SU-DHL-6 (cell line): Measurements from ENCODE around the gene PRPS1.

ENCODE experiments used
- H2AFZ ChIP-seq: fragments of 200-600 bp; sonication (generic); 2 replicates; pipeline ENCODE4 v1.6.1; 2014; ENCODE audit warnings: low read depth, mild to moderate bottlenecking, moderate library complexity, mixed read lengths, antibody characterized with exemption, low read length; ENCODE audit not compliant: severe bottlenecking
- H3F3A ChIP-seq: fragments of 200-600 bp; shearing (Covaris generic); 2 replicates; pipeline ENCODE4 v1.6.0; 2016; ENCODE audit warnings: antibody characterized with exemption, mild to moderate bottlenecking; ENCODE audit not compliant: insufficient read depth
- H3K27ac ChIP-seq: fragments of 200-600 bp; sonication (generic); 2 replicates; pipeline ENCODE4 v1.5.1; 2016; ENCODE audit warnings: low read depth, mild to moderate bottlenecking, low read length, moderate library complexity, mixed read lengths
- H3K27me3 ChIP-seq: fragments of 200-600 bp; sonication (generic), shearing (Covaris generic); 2 replicates; pipeline ENCODE4 v1.6.0; 2014; ENCODE audit warnings: mild to moderate bottlenecking, low read length
- H3K36me3 ChIP-seq: fragments of 200-600 bp; sonication (generic); 2 replicates; pipeline ENCODE4 v1.6.1; 2014; ENCODE audit warnings: mild to moderate bottlenecking, low read length, mixed read lengths
- H3K4me2 ChIP-seq: fragments of 300-600, 200-600 bp; shearing (Covaris generic), sonication (generic); 2 replicates; pipeline ENCODE4 v1.6.0; 2014; ENCODE audit warnings: low read length, low read depth, mild to moderate bottlenecking; ENCODE audit not compliant: poor library complexity, severe bottlenecking
- H3K4me3 ChIP-seq: fragments of 200-600 bp; sonication (generic); 2 replicates; pipeline ENCODE4 v1.5.1; 2014; ENCODE audit warnings: antibody characterized with exemption, low read length, mild to moderate bottlenecking, mixed read lengths; ENCODE audit not compliant: insufficient read depth, poor library complexity, severe bottlenecking
- H3K79me2 ChIP-seq: fragments of 200-600 bp; sonication (generic); 2 replicates; pipeline ENCODE4 v1.6.1; 2014; ENCODE audit warnings: mild to moderate bottlenecking, low read length, moderate library complexity; ENCODE audit not compliant: insufficient read depth
- H3K9ac ChIP-seq: fragments of 200-600 bp; sonication (generic); 2 replicates; pipeline ENCODE4 v1.7.0; 2014; ENCODE audit warnings: mild to moderate bottlenecking, low read length
- H3K9me2 ChIP-seq: fragments of 200-600 bp; sonication (generic); replicated peaks from 2 replicates; pipeline ENCODE4 v1.6.1; 2014; ENCODE audit warnings: low read length; ENCODE audit not compliant: insufficient read depth
- H3K9me3 ChIP-seq: fragments of 200-600 bp; sonication (generic); 2 replicates; pipeline ENCODE4 v1.6.1; 2014; ENCODE audit warnings: low read length, mixed read lengths; ENCODE audit not compliant: insufficient read depth
- H4K20me1 ChIP-seq: fragments of 200-600 bp; sonication (generic); 2 replicates; pipeline ENCODE4 v1.6.1; 2014; ENCODE audit warnings: low read depth, mild to moderate bottlenecking, antibody characterized with exemption, low read length, moderate library complexity, mixed read lengths
- EZH2phosphoT487 ChIP-seq: fragments of 200-600 bp; sonication (generic), shearing (Covaris generic); conservative IDR thresholded peaks from 2 replicates; pipeline ENCODE4 v1.6.1; 2018; ENCODE audit warnings: mild to moderate bottlenecking, antibody characterized with exemption, low read length, moderate library complexity, mixed read lengths
- TF ChIP-seq, protein P1 (sequence below): fragments of 200-600 bp; sonication (generic); IDR thresholded peaks from one replicate; pipeline ENCODE4 v1.5.1; 2017; ENCODE audit warnings: antibody characterized with exemption, mild to moderate bottlenecking, low read length, moderate library complexity; ENCODE audit not compliant: insufficient read depth, poor library complexity, severe bottlenecking

The PRPS1 gene

DNA sequence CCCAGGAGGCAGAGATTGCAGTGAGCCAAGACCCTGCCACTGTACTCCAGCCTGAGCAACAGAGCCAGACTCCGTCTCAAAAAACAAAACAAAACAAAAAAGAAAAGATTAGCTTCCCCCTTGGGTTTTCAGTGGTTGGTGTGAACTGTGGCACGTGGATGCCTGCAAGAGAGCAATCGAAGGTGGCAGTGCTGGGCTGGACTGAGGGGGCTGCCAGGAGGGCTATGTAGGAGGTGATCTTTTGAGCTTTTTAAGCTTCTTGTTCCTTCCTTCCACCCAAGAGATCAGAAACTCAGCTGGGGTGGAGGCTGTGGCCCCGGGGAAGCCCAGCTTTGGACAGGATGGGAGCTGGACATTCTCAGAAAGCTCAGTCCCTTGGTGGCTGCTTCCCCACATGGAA is 49.6 kb downstream of the PRPS1 start:
- Histone ChIP-seq H3K79me2 (no peaks in the 10 kb centered on the region; the same call in 1 of the 2 replicates), H3K9me2 (no peaks in the 10 kb centered on the region), H3F3A (peaks cover 26% of the 10 kb centered on the region), H3K27ac (no peak overlapping the region), H4K20me1 (no peaks in the 10 kb centered on the region), H3K4me2 (no peak overlapping the region), H3K36me3 (no peaks in the 10 kb centered on the region), H2AFZ (no peak overlapping the region), H3K9me3 (no peaks in the 10 kb centered on the region), H3K4me3 (no peak overlapping the region), H3K27me3 (no peaks in the 10 kb centered on the region), H3K9ac (no peak overlapping the region)
- TF ChIP-seq EZH2phosphoT487, result no peak
- TF ChIP-seq, protein P1, sequence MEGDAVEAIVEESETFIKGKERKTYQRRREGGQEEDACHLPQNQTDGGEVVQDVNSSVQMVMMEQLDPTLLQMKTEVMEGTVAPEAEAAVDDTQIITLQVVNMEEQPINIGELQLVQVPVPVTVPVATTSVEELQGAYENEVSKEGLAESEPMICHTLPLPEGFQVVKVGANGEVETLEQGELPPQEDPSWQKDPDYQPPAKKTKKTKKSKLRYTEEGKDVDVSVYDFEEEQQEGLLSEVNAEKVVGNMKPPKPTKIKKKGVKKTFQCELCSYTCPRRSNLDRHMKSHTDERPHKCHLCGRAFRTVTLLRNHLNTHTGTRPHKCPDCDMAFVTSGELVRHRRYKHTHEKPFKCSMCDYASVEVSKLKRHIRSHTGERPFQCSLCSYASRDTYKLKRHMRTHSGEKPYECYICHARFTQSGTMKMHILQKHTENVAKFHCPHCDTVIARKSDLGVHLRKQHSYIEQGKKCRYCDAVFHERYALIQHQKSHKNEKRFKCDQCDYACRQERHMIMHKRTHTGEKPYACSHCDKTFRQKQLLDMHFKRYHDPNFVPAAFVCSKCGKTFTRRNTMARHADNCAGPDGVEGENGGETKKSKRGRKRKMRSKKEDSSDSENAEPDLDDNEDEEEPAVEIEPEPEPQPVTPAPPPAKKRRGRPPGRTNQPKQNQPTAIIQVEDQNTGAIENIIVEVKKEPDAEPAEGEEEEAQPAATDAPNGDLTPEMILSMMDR, result no peak

DNA sequence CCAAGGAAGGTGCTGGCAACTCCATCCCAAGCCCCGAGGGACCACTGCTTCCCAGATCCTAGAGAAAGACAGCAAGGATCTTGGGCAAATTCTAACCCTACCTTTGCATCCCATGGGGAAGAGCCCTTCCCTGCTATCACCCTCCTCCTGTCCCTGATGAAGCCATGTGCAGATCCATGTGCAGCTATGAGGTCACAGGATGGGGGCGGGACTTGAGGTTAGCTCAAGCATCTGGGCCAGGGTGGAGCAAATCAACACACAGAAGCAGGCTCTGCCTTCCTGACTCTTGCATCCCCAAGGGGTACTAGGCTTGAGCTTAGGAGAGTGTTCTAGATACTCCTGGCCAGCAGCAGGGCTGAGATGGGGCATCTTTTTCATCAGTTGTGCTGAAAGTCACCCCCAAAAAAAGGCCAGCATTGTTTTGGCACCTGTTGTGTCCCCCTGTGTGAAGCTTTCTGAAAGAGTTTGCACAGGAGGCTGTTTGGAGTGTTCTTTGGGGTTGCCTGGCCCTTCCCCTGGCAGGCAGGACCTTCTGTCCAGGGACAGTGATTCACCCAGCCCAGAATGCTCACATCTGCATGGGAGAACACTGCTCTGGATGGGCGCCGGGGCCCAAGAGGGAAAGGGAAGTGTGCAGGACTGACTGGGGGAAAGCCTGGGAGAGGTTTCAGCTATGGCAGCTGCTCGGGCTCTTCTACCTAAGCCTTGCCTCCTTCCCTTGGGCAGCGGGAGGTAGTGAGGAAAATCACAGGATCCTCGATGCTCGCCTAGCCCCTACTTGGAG is 50.8 kb downstream of the PRPS1 start:
- no peaks in the 10 kb centered on the region for H3K27me3 ChIP-seq
- H3K9me2 ChIP-seq, result no peaks in the 10 kb centered on the region
- H3K4me3 ChIP-seq, result no peak overlapping the region
- no peak overlapping the region for H3K27ac ChIP-seq
- H3K4me2 ChIP-seq, result no peak overlapping the region
- peaks cover 18% of the 10 kb centered on the region for H3F3A ChIP-seq
- no peaks in the 10 kb centered on the region for H3K9me3 ChIP-seq
- H4K20me1 ChIP-seq, result no peaks in the 10 kb centered on the region
- H2AFZ ChIP-seq, result no peak overlapping the region
- H3K79me2 ChIP-seq, result no peaks in the 10 kb centered on the region; the same call in 1 of the 2 replicates
- no peak for TF ChIP-seq EZH2phosphoT487
- TF ChIP-seq, protein P1, result no peak
- H3K36me3 ChIP-seq, result no peaks in the 10 kb centered on the region
- H3K9ac ChIP-seq, result no peak overlapping the region

DNA sequence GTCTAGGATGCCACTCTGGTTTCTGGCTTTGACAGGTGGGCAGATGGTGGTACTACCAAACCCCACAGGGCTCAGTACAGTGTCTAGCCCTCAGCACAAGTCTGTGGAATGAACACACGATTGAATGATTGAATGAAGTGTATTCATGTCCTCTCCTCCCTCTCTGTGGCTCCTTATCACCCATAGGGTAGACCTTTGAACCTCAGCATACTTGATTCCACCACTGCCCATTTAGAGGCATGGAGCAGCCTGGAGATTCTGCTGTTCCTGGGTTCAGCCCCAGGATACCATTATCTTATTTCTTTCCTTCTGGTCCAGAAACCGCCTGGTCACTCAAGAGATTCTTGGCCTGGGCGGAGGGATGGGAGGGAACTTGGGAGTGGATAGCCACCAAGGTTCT is 53.9 kb downstream of the PRPS1 start:
- H3K9me3 ChIP-seq, result no peaks in the 10 kb centered on the region
- no peaks in the 10 kb centered on the region for H3K36me3 ChIP-seq
- no peaks in the 10 kb centered on the region for H3K9me2 ChIP-seq
- H3K4me2 ChIP-seq, result no peak overlapping the region
- H2AFZ ChIP-seq, result no peak overlapping the region
- no peaks in the 10 kb centered on the region for H3K27me3 ChIP-seq
- H3K9ac ChIP-seq, result no peak overlapping the region
- no peaks in the 10 kb centered on the region for H4K20me1 ChIP-seq
- H3F3A ChIP-seq, result no peaks in the 10 kb centered on the region
- no peak overlapping the region for H3K27ac ChIP-seq
- TF ChIP-seq EZH2phosphoT487, result no peak
- TF ChIP-seq, protein P1, result no peak
- no peak overlapping the region for H3K4me3 ChIP-seq
- H3K79me2 ChIP-seq, result no peaks in the 10 kb centered on the region
